HepG2 (cell line): ENCODE measurements around the gene LGALS7B. TPM values are rescaled to one million over a fixed set of nuclear protein-coding genes. Genes with fewer than 3 reads are reported as not detected.

Experiments used
- AGO1 ChIP-seq: fragments of 200-400 bp; formaldehyde crosslinking; IDR thresholded peaks from 2 replicates; pipeline ENCODE4 v1.6.1; 2017; ENCODE audit warnings: mild to moderate bottlenecking, low read depth, low read length, moderate library complexity; ENCODE audit not compliant: poor library complexity, severe bottlenecking
- CEBPG ChIP-seq: IDR thresholded peaks from 2 replicates; pipeline ENCODE4 v1.6.1; 2016
- HOXA9 ChIP-seq: sonication (generic); formaldehyde crosslinking; IDR thresholded peaks from 2 replicates; pipeline ENCODE4 v1.8.1; 2022; ENCODE audit warnings: missing genetic modification reagents, mild to moderate bottlenecking, moderate library complexity, borderline replicate concordance
- IRX3 ChIP-seq: sonication (generic); formaldehyde crosslinking; IDR thresholded peaks from 2 replicates; pipeline ENCODE4 v1.8.1; 2023; ENCODE audit warnings: mild to moderate bottlenecking, low read depth, missing genetic modification reagents, borderline replicate concordance
- MEIS1 ChIP-seq: sonication (generic); formaldehyde crosslinking; IDR thresholded peaks from 2 replicates; pipeline ENCODE4 v1.9.0; 2021; ENCODE audit warnings: mild to moderate bottlenecking, missing genetic modification reagents, moderate library complexity, borderline replicate concordance
- NFE2 ChIP-seq: sonication (generic); formaldehyde crosslinking; IDR thresholded peaks from 2 replicates; pipeline ENCODE4 v1.4.0; 2020; ENCODE audit warnings: missing genetic modification reagents
- PITX1 ChIP-seq: sonication (generic); formaldehyde crosslinking; IDR thresholded peaks from 2 replicates; pipeline ENCODE4 v1.5.1; 2020; ENCODE audit warnings: mild to moderate bottlenecking, missing genetic modification reagents
- PPARG ChIP-seq: conservative IDR thresholded peaks from 2 replicates; pipeline ENCODE4 v1.6.1; 2016; ENCODE audit warnings: missing biosample characterization, missing genetic modification reagents
- SIX4 ChIP-seq: sonication (generic); formaldehyde crosslinking; IDR thresholded peaks from 2 replicates; pipeline ENCODE4 v1.4.0; 2020; ENCODE audit warnings: missing genetic modification reagents
- SKI ChIP-seq: fragments of 450-650 bp; IDR thresholded peaks from one replicate; pipeline ENCODE4 v1.6.1; 2018; ENCODE audit warnings: mild to moderate bottlenecking; ENCODE audit not compliant: partially characterized antibody
- SNAI1 ChIP-seq: sonication (generic); formaldehyde crosslinking; IDR thresholded peaks from 2 replicates; pipeline ENCODE4 v1.5.0; 2020; ENCODE audit warnings: mild to moderate bottlenecking, missing genetic modification reagents, borderline replicate concordance
- TAF15 ChIP-seq: fragments of 200-400 bp; formaldehyde crosslinking; IDR thresholded peaks from one replicate; pipeline ENCODE4 v1.6.1; 2018; ENCODE audit warnings: mild to moderate bottlenecking, low read depth, low read length; ENCODE audit not compliant: poor library complexity, severe bottlenecking
- TGIF2 ChIP-seq: IDR thresholded peaks from 2 replicates; pipeline ENCODE4 v1.6.1; 2016; ENCODE audit warnings: control low read depth, missing compliant biosample characterization
- TSC22D2 ChIP-seq: sonication (generic); formaldehyde crosslinking; IDR thresholded peaks from 2 replicates; pipeline ENCODE4 v1.5.1; 2020; ENCODE audit warnings: missing genetic modification reagents, mild to moderate bottlenecking, borderline replicate concordance
- ZC3H4 ChIP-seq: sonication (generic); formaldehyde crosslinking; IDR thresholded peaks from 2 replicates; pipeline ENCODE4 v1.4.0; 2020; ENCODE audit warnings: missing genetic modification reagents, borderline replicate concordance
- ZFAT ChIP-seq: sonication (generic); formaldehyde crosslinking; conservative IDR thresholded peaks from 2 replicates; pipeline ENCODE4 v1.8.1; 2023; ENCODE audit warnings: missing genetic modification reagents, inconsistent platforms
- ZKSCAN1 ChIP-seq: fragments of 150-350 bp; IDR thresholded peaks from 2 replicates; pipeline ENCODE4 v1.6.1; 2014; ENCODE audit warnings: low read length
- ZMAT3 ChIP-seq: sonication (generic); formaldehyde crosslinking; conservative IDR thresholded peaks from 2 replicates; pipeline ENCODE4 v1.7.0; 2021; ENCODE audit warnings: missing genetic modification reagents
- ZNF256 ChIP-seq: sonication (generic); formaldehyde crosslinking; conservative IDR thresholded peaks from 2 replicates; pipeline ENCODE4 v1.4.0; 2020; ENCODE audit warnings: missing genetic modification reagents
- ZNF468 ChIP-seq: sonication (generic); formaldehyde crosslinking; IDR thresholded peaks from 2 replicates; pipeline ENCODE4 v1.8.0; 2022; ENCODE audit warnings: mild to moderate bottlenecking, moderate library complexity, missing genetic modification reagents
- ZNF724P ChIP-seq: sonication (generic); formaldehyde crosslinking; IDR thresholded peaks from 2 replicates; pipeline ENCODE4 v1.8.0; 2022; ENCODE audit warnings: missing genetic modification reagents, borderline replicate concordance
- polyA plus RNA-seq, 8 experiments: library from polyadenylated mRNA; depleted of rRNA in 3 of 8; stranded (reverse) in 7 of 8; unstranded in 1 of 8; fragments of >200 nt; fragmentation: Illumina TruSeq in 4 of 8; extraction: Trizol in 4 of 8; gene quantifications; 2 replicates each; pipeline versions ENCODE4 v1.2.1 to v1.2.3, GENCODE V29; 2011 to 2016; ENCODE audit warnings: low read depth in 4 of 8, missing spikeins in 1 of 8, mixed read lengths in 1 of 8; ENCODE audit not compliant: insufficient read depth in 1 of 8
- total RNA-seq, 5 experiments: library from RNA; depleted of rRNA; stranded (reverse); fragments of >200 nt; fragmentation: Illumina TruSeq; extraction: Trizol; gene quantifications; 2 replicates each; pipeline ENCODE4 v1.2.3, GENCODE V29; 2016; ENCODE audit warnings: low read depth in 1 of 5
- TF ChIP-seq, protein P1 (sequence below): sonication (generic); formaldehyde crosslinking; IDR thresholded peaks from 2 replicates; pipeline ENCODE4 v1.5.1; 2020; ENCODE audit warnings: missing genetic modification reagents, mild to moderate bottlenecking, borderline replicate concordance
- TF ChIP-seq, protein P2 (sequence below): fragments of 450-650 bp; IDR thresholded peaks from 2 replicates; pipeline ENCODE4 v1.6.1; 2017; ENCODE audit warnings: mild to moderate bottlenecking
- TF ChIP-seq, protein P3 (sequence below): sonication (generic); formaldehyde crosslinking; IDR thresholded peaks from 2 replicates; pipeline ENCODE4 v1.9.0; 2022; ENCODE audit warnings: low read depth, missing genetic modification reagents
- TF ChIP-seq, protein P4 (sequence below): sonication (generic); formaldehyde crosslinking; IDR thresholded peaks from 2 replicates; pipeline ENCODE4 v1.4.0; 2020; ENCODE audit warnings: missing genetic modification reagents; ENCODE audit errors: not compliant biosample characterization

LGALS7B gene
- total and polyA plus RNA-seq, 2 of the 13 experiments (the other 11 are each of a cell fraction or from before 2014, with no cell fraction given), result 1.7 to 2.1 TPM

DNA sequence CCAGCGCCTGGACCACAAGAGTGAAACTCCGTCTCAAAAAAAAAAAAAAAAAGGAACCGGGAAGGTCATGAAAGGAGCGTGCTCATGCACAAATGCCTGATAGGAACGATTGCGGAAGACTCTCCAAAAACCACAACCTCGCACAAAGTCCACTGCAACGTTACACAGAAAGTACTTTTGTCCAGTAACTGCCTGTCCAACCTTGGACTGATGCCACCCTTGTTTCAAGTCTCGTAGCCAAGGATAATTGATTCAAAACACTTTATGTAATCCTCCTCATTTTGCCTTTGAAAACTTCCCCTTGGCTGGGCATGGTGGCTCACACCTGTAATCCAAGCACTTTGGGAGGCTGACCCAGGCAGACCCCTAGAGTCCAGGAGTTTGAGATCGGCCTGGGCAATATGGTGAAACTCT is 29.4 kb upstream of the LGALS7B start (continued):
- TF ChIP-seq PPARG (CRISPR knock-in tag) (peak; percentile 84), HOXA9 (CRISPR knock-in tag) (no peak), CEBPG (CRISPR knock-in tag) (peak; percentile 87), ZFAT (CRISPR knock-in tag) (0 out of 2 replicates have a peak, but pooled peaks have one; percentile 27), TSC22D2 (CRISPR knock-in tag) (no peak), SIX4 (CRISPR knock-in tag) (0 out of 2 replicates have a peak, but pooled peaks have one; percentile 52), ZC3H4 (CRISPR knock-in tag) (no peak), PITX1 (peak; percentile 80; the same call in 1 of the 2 replicates), ZNF724P (CRISPR knock-in tag) (no peak), TAF15 (no peak), ZKSCAN1 (no peak), SKI (peak; percentile 71), NFE2 (CRISPR knock-in tag) (no peak), ZNF256 (CRISPR knock-in tag) (no peak), ZNF468 (no peak), SNAI1 (no peak), TGIF2 (CRISPR knock-in tag) (no peak; the same call in 1 of the 2 replicates), AGO1 (no peak), ZMAT3 (no peak), IRX3 (CRISPR knock-in tag) (no peak), MEIS1 (peak; percentile 43; the same call in 1 of the 2 replicates)
- TF ChIP-seq, protein P1, sequence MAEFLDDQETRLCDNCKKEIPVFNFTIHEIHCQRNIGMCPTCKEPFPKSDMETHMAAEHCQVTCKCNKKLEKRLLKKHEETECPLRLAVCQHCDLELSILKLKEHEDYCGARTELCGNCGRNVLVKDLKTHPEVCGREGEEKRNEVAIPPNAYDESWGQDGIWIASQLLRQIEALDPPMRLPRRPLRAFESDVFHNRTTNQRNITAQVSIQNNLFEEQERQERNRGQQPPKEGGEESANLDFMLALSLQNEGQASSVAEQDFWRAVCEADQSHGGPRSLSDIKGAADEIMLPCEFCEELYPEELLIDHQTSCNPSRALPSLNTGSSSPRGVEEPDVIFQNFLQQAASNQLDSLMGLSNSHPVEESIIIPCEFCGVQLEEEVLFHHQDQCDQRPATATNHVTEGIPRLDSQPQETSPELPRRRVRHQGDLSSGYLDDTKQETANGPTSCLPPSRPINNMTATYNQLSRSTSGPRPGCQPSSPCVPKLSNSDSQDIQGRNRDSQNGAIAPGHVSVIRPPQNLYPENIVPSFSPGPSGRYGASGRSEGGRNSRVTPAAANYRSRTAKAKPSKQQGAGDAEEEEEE (CRISPR knock-in tag), result no peak
- TF ChIP-seq, protein P2, sequence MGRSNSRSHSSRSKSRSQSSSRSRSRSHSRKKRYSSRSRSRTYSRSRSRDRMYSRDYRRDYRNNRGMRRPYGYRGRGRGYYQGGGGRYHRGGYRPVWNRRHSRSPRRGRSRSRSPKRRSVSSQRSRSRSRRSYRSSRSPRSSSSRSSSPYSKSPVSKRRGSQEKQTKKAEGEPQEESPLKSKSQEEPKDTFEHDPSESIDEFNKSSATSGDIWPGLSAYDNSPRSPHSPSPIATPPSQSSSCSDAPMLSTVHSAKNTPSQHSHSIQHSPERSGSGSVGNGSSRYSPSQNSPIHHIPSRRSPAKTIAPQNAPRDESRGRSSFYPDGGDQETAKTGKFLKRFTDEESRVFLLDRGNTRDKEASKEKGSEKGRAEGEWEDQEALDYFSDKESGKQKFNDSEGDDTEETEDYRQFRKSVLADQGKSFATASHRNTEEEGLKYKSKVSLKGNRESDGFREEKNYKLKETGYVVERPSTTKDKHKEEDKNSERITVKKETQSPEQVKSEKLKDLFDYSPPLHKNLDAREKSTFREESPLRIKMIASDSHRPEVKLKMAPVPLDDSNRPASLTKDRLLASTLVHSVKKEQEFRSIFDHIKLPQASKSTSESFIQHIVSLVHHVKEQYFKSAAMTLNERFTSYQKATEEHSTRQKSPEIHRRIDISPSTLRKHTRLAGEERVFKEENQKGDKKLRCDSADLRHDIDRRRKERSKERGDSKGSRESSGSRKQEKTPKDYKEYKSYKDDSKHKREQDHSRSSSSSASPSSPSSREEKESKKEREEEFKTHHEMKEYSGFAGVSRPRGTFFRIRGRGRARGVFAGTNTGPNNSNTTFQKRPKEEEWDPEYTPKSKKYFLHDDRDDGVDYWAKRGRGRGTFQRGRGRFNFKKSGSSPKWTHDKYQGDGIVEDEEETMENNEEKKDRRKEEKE, result no peak
- TF ChIP-seq, protein P3, sequence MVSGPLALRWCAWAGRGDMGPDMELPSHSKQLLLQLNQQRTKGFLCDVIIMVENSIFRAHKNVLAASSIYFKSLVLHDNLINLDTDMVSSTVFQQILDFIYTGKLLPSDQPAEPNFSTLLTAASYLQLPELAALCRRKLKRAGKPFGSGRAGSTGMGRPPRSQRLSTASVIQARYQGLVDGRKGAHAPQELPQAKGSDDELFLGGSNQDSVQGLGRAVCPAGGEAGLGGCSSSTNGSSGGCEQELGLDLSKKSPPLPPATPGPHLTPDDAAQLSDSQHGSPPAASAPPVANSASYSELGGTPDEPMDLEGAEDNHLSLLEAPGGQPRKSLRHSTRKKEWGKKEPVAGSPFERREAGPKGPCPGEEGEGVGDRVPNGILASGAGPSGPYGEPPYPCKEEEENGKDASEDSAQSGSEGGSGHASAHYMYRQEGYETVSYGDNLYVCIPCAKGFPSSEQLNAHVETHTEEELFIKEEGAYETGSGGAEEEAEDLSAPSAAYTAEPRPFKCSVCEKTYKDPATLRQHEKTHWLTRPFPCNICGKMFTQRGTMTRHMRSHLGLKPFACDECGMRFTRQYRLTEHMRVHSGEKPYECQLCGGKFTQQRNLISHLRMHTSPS (CRISPR knock-in tag), result peak; percentile 69; the same call in 1 of the 2 replicates
- TF ChIP-seq, protein P4, sequence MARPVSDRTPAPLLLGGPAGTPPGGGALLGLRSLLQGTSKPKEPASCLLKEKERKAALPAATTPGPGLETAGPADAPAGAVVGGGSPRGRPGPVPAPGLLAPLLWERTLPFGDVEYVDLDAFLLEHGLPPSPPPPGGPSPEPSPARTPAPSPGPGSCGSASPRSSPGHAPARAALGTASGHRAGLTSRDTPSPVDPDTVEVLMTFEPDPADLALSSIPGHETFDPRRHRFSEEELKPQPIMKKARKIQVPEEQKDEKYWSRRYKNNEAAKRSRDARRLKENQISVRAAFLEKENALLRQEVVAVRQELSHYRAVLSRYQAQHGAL (CRISPR knock-in tag), result no peak
